ENCODE data around the gene BMPER. TPM values are rescaled to one million over a fixed set of nuclear protein-coding genes. Genes with fewer than 3 reads are reported as not detected.

Gene BMPER
- total and polyA plus RNA-seq, 2 of the 8 experiments (the other 6 are each of a cell fraction or from before 2014, with no cell fraction given) = 0.33 to 0.69 TPM

DNA sequence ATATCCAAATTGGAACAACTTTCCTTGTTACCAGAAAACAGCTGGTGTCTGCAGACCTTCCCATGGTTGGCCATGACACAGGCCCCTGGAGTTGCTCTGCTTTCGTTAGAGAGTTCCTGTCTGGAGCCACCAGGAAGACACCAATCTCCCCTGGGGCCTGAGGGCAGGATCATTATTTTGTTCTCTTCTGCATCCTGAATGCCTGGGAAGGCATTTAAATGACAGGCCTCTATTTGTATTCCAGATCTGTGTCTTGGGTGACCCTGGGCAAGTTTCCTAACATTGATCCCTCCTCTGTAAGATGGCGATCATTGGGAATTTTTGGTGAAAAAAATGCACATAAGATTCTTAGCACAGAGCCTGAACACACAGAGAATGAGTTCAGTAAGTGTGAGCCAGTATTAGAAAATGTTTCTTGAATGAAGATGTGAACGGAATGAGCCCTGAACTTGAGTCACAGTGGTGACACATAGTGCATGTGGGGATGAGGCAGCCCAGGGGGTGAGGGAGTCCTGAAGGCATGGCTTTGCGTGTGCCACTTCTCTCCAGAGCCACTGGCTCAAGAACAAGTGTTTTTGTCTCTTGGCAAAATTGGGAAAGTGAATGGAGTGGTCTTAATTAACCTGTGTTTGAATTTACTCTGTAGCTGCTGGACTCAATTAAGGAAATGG lies 28.4 kb downstream of the BMPER start (continued):
- TF ChIP-seq, protein P1, sequence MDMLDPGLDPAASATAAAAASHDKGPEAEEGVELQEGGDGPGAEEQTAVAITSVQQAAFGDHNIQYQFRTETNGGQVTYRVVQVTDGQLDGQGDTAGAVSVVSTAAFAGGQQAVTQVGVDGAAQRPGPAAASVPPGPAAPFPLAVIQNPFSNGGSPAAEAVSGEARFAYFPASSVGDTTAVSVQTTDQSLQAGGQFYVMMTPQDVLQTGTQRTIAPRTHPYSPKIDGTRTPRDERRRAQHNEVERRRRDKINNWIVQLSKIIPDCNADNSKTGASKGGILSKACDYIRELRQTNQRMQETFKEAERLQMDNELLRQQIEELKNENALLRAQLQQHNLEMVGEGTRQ (IDR thresholded peaks at IDR 0.05; ENCODE audit: low read length) = no peak
- no peak for TF ChIP-seq HDAC6 (IDR thresholded peaks at IDR 0.05; ENCODE audit: low read depth, low read length)
- no peak for TF ChIP-seq EP300 (IDR thresholded peaks at IDR 0.05; ENCODE audit: borderline replicate concordance in 1 of 2, low read depth in 2 of 2, low read length in 2 of 2)
- no peak for TF ChIP-seq JUN (IDR thresholded peaks at IDR 0.05; ENCODE audit: low read depth, low read length)

All from H1 (cell line).